ENCODE results near the gene URB1.

DNA sequence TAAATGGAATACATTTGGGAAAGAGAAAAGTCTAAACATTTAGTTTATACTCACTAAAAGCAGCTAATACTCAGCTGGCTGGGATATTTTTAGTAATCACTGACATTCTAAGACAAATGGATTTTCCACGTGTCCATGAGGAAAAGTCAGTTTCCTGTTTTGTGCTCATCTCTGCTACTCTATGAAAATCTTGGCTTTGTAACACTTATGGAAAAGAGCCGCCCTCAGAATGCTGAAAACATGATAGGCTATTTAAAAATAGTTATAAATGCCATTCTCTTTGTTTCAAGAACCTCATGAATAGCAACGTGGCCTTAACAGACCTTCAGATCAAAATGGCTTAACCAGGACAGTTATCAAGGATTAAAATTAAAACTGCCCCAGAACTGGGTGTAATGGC lies 64.2 kb downstream of the URB1 start:
- TF ChIP-seq, protein P1, sequence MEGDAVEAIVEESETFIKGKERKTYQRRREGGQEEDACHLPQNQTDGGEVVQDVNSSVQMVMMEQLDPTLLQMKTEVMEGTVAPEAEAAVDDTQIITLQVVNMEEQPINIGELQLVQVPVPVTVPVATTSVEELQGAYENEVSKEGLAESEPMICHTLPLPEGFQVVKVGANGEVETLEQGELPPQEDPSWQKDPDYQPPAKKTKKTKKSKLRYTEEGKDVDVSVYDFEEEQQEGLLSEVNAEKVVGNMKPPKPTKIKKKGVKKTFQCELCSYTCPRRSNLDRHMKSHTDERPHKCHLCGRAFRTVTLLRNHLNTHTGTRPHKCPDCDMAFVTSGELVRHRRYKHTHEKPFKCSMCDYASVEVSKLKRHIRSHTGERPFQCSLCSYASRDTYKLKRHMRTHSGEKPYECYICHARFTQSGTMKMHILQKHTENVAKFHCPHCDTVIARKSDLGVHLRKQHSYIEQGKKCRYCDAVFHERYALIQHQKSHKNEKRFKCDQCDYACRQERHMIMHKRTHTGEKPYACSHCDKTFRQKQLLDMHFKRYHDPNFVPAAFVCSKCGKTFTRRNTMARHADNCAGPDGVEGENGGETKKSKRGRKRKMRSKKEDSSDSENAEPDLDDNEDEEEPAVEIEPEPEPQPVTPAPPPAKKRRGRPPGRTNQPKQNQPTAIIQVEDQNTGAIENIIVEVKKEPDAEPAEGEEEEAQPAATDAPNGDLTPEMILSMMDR (conservative IDR thresholded peaks at IDR 0.05; ENCODE audit: low read length): no peak
- no peak for TF ChIP-seq EZH2phosphoT487 (IDR thresholded peaks at IDR 0.05; ENCODE audit: borderline replicate concordance, low read depth, low read length)
